OCI-LY1 (cell line): ENCODE results near the gene GABRB3.

Source experiments
- H2AFZ ChIP-seq: fragments of 200-600 bp; sonication (generic), shearing (Covaris generic); 2 replicates; pipeline ENCODE4 v1.6.0; 2014; ENCODE audit warnings: antibody characterized with exemption, mild to moderate bottlenecking, low read length
- H3F3A ChIP-seq: fragments of 200-600 bp; sonication (generic), shearing (Covaris generic); 2 replicates; pipeline ENCODE4 v1.6.0; 2014; ENCODE audit warnings: mild to moderate bottlenecking, antibody characterized with exemption, low read length, moderate library complexity; ENCODE audit not compliant: insufficient read depth
- H3K27ac ChIP-seq: fragments of 200-600 bp; sonication (generic); 2 replicates; pipeline ENCODE4 v1.5.1; 2014; ENCODE audit warnings: low read length, mixed run types, mild to moderate bottlenecking, low read depth; ENCODE audit not compliant: poor library complexity, severe bottlenecking
- H3K27me3 ChIP-seq: fragments of 200-600 bp; sonication (generic); 2 replicates; pipeline ENCODE4 v1.6.0; 2014; ENCODE audit warnings: antibody characterized with exemption, mild to moderate bottlenecking, low read length, moderate library complexity; ENCODE audit not compliant: insufficient read depth
- H3K36me3 ChIP-seq: fragments of 200-600 bp; sonication (generic); 2 replicates; pipeline ENCODE4 v1.6.1; 2014; ENCODE audit warnings: mild to moderate bottlenecking, antibody characterized with exemption, low read length, moderate library complexity, mixed read lengths; ENCODE audit not compliant: insufficient read depth
- H3K4me1 ChIP-seq: fragments of 200-600 bp; sonication (generic); 2 replicates; pipeline ENCODE4 v1.5.1; 2014; ENCODE audit warnings: mild to moderate bottlenecking, low read length, moderate library complexity; ENCODE audit not compliant: insufficient read depth, severe bottlenecking
- H3K4me2 ChIP-seq: fragments of 200-600 bp; sonication (generic), shearing (Covaris generic); 2 replicates; pipeline ENCODE4 v1.6.1; 2014; ENCODE audit warnings: low read length
- H3K4me3 ChIP-seq: fragments of 200-600 bp; sonication (generic); 2 replicates; pipeline ENCODE4 v1.5.1; 2014; ENCODE audit warnings: low read length, low read depth, mild to moderate bottlenecking, mixed read lengths; ENCODE audit not compliant: poor library complexity, severe bottlenecking
- H3K79me2 ChIP-seq: fragments of 200-600 bp; shearing (Covaris generic); 2 replicates; pipeline ENCODE4 v1.6.1; 2016; ENCODE audit warnings: mixed run types, low read length, mixed read lengths; ENCODE audit not compliant: insufficient read depth
- H3K9ac ChIP-seq: fragments of 200-600 bp; sonication (generic), shearing (Covaris generic); 2 replicates; pipeline ENCODE4 v1.6.1; 2014; ENCODE audit warnings: mild to moderate bottlenecking, low read length, mixed read lengths
- H3K9me2 ChIP-seq: fragments of 200-600 bp; sonication (generic), shearing (Covaris generic); 2 replicates; pipeline ENCODE4 v1.6.1; 2014; ENCODE audit warnings: low read depth, mild to moderate bottlenecking, low read length, mixed read lengths
- H3K9me3 ChIP-seq: fragments of 200-600 bp; shearing (Covaris generic); 2 replicates; pipeline ENCODE4 v1.6.1; 2014; ENCODE audit warnings: low read length, mixed read lengths
- H4K20me1 ChIP-seq: fragments of 200-600 bp; sonication (generic), shearing (Covaris generic); 2 replicates; pipeline ENCODE4 v1.6.0; 2016; ENCODE audit warnings: mild to moderate bottlenecking, low read length; ENCODE audit not compliant: insufficient read depth
- EZH2 ChIP-seq: fragments of 200-600 bp; sonication (generic), shearing (Covaris generic); IDR thresholded peaks from 2 replicates; pipeline ENCODE4 v1.8.0; 2017; ENCODE audit warnings: borderline replicate concordance, mixed run types, mild to moderate bottlenecking, antibody characterized with exemption, low read length, moderate library complexity, mixed read lengths
- TF ChIP-seq, protein P1 (sequence below): fragments of 200-600 bp; sonication (generic), shearing (Covaris generic); IDR thresholded peaks from 2 replicates; pipeline ENCODE4 v1.5.1; 2017; ENCODE audit warnings: mild to moderate bottlenecking, antibody characterized with exemption, low read length, moderate library complexity, mixed read lengths

Gene GABRB3

DNA sequence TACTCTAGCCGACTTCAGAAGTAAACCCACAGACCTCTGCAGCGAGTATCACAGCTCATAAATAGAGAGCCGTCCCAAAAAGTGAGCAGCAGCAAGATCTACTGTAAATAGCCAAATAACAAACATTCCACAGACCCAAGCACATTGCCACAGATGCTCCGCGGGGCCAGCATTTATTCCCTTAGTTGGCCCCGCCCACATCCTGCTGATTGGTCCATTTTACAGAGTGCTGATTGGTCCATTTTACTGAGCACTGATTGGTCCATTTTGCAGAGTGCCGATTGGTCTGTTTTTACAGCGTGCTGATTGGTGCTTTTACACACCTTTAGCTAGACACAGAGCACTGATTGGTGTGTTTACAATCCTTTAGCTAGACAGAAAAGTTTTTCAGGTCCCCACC, 17.3 kb upstream of the GABRB3 start:
- Histone ChIP-seq H3K36me3 (no peaks in the 10 kb centered on the region), H2AFZ (no peak overlapping the region), H3K9ac (no peak overlapping the region), H3K4me2 (no peak overlapping the region), H4K20me1 (no peaks in the 10 kb centered on the region), H3K9me2 (no peaks in the 10 kb centered on the region), H3K4me1 (no peaks in the 10 kb centered on the region), H3K27ac (no peak overlapping the region), H3F3A (no peaks in the 10 kb centered on the region), H3K79me2 (no peaks in the 10 kb centered on the region), H3K9me3 (peaks cover 3% of the 10 kb centered on the region; the same call in 1 of the 2 replicates), H3K27me3 (no peaks in the 10 kb centered on the region), H3K4me3 (no peak overlapping the region)
- no peak for TF ChIP-seq EZH2
- TF ChIP-seq, protein P1, sequence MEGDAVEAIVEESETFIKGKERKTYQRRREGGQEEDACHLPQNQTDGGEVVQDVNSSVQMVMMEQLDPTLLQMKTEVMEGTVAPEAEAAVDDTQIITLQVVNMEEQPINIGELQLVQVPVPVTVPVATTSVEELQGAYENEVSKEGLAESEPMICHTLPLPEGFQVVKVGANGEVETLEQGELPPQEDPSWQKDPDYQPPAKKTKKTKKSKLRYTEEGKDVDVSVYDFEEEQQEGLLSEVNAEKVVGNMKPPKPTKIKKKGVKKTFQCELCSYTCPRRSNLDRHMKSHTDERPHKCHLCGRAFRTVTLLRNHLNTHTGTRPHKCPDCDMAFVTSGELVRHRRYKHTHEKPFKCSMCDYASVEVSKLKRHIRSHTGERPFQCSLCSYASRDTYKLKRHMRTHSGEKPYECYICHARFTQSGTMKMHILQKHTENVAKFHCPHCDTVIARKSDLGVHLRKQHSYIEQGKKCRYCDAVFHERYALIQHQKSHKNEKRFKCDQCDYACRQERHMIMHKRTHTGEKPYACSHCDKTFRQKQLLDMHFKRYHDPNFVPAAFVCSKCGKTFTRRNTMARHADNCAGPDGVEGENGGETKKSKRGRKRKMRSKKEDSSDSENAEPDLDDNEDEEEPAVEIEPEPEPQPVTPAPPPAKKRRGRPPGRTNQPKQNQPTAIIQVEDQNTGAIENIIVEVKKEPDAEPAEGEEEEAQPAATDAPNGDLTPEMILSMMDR: no peak

DNA sequence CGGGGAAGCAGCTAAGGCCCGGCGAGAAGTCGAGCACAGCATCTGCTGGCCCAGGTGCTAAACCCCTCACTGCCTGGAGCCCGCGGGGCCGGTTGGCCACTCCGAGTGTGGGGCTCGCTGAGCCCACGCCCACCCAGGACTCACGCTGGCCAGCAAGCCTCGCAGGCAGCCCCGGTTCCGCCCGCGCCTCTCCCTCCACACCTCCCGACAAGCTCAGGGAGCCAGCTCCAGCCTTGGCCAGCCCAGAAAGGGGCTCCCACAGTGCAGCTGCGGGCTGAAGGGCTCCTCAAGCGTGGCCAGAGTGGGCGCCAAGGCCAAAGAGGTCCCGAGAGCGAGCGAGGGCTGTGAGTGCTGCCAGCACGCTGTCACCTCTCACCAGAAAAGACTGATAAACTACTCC, 8.9 kb upstream of the GABRB3 start:
- H3K4me2 ChIP-seq: no peak overlapping the region
- no peaks in the 10 kb centered on the region for H3F3A ChIP-seq
- H3K27me3 ChIP-seq: no peaks in the 10 kb centered on the region
- H4K20me1 ChIP-seq: no peaks in the 10 kb centered on the region
- H3K9me2 ChIP-seq: no peaks in the 10 kb centered on the region
- H3K27ac ChIP-seq: no peak overlapping the region
- TF ChIP-seq, protein P1: no peak
- no peak for TF ChIP-seq EZH2
- no peaks in the 10 kb centered on the region for H3K36me3 ChIP-seq
- H3K79me2 ChIP-seq: no peaks in the 10 kb centered on the region
- H3K9ac ChIP-seq: no peak overlapping the region
- H3K4me1 ChIP-seq: no peaks in the 10 kb centered on the region
- no peaks in the 10 kb centered on the region for H3K9me3 ChIP-seq
- no peak overlapping the region for H2AFZ ChIP-seq
- no peak overlapping the region for H3K4me3 ChIP-seq

DNA sequence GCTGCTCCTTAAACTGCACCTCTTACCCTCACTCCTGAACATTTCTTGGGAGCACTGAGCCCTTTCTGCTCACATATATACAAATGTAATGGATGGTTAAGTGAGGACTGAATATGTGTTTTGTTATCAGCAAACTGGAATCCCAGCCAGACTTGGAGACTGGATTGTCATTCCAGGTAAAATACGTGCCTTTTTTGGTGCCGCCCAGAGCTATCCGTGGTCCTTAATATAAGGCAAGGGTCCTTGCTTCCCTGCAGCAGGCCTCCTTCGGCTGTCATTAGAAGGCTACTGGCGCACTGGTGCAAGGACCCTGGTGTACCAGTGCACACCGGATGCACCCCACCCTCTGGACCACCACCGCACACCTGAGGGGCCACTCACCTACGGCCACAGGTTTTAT, 1.1 kb upstream of the GABRB3 start:
- H3K4me3 ChIP-seq: no peak overlapping the region
- H3K27ac ChIP-seq: no peak overlapping the region
- no peaks in the 10 kb centered on the region for H3K9me3 ChIP-seq

More for the DNA sequence above, 1.1 kb upstream of the GABRB3 start:
- Histone ChIP-seq H3K36me3 (no peaks in the 10 kb centered on the region), H4K20me1 (no peaks in the 10 kb centered on the region), H3F3A (no peaks in the 10 kb centered on the region), H3K27me3 (no peaks in the 10 kb centered on the region), H3K79me2 (no peaks in the 10 kb centered on the region), H3K9me2 (no peaks in the 10 kb centered on the region), H3K4me2 (no peak overlapping the region), H2AFZ (no peak overlapping the region), H3K4me1 (no peaks in the 10 kb centered on the region), H3K9ac (no peak overlapping the region)
- TF ChIP-seq, protein P1: no peak
- TF ChIP-seq EZH2: no peak
